Measurements from ENCODE around the gene GNRH2. TPM values are rescaled to one million over a fixed set of nuclear protein-coding genes. Genes with fewer than 3 reads are reported as not detected.

GNRH2 gene
- polyA plus RNA-seq, 1 of the 3 experiments (the other 2 are of a cell fraction): 0.58 TPM

DNA sequence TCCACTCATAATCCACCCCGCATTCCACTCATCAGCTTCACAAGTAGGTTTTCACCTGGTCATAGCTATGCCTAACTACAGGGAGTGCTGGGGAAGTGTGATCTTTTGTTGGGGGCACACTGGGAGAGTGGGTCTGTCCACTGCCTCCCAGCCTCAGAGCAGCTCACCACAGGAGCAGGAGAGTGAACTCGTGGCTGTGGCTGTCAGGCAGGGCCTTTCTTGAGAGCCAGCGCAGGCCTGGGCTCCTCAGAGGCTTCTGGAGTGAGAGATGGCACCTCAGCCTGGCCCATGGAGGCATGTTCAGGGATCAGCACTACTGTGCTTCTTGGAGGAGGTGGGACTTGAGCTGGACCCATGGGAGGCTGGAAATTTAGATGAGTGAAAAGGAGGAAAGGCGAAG lies 4.0 kb upstream of the GNRH2 start:
- Histone ChIP-seq H3K36me3 (replicated peaks in 1 of 2; ENCODE audit: control insufficient read depth in 1 of 2, insufficient read depth in 2 of 2, low read length in 1 of 2) (peaks cover 15 to 59% of the 10 kb centered on the region in 2 experiments), H3K79me2 (ENCODE audit: insufficient read depth) (no peaks in the 10 kb centered on the region), H2AFZ (ENCODE audit: low read depth) (no peak overlapping the region), H3K9me3 (no peaks in the 10 kb centered on the region), H3K4me1 (ENCODE audit: control insufficient read depth in 1 of 2, insufficient read depth in 2 of 2, low read depth in 1 of 2, low read length in 1 of 2) (peaks cover 0 to 5% of the 10 kb centered on the region in 2 experiments; a peak in 2 of 4 replicates), H3K4me3 (ENCODE audit: low read depth in 2 of 2, low read length in 1 of 2) (no peak overlapping the region), H3K9ac (no peak overlapping the region), H3F3A (replicated peaks; ENCODE audit: insufficient read depth) (no peaks in the 10 kb centered on the region), H3K27me3 (ENCODE audit: insufficient read depth) (no peaks in the 10 kb centered on the region), H3K9me2 (no peaks in the 10 kb centered on the region), H3K4me2 (no peak overlapping the region), H4K20me1 (ENCODE audit: insufficient read depth) (no peaks in the 10 kb centered on the region), H3K27ac (ENCODE audit: low read depth in 2 of 2, low read length in 1 of 2) (no peak overlapping the region)
- DNase-seq: no peak
- ChIA-PET POLR2A (no interaction called here), CTCF (no interaction called here)
- WGBS (ENCODE audit: low lambda C conversion rate): 98% methylated on average over 3 of the region's 4 CpGs
- TF ChIP-seq RFX5 (IDR thresholded peaks at IDR 0.05; ENCODE audit: low read length): no peak
- TF ChIP-seq, protein P1, sequence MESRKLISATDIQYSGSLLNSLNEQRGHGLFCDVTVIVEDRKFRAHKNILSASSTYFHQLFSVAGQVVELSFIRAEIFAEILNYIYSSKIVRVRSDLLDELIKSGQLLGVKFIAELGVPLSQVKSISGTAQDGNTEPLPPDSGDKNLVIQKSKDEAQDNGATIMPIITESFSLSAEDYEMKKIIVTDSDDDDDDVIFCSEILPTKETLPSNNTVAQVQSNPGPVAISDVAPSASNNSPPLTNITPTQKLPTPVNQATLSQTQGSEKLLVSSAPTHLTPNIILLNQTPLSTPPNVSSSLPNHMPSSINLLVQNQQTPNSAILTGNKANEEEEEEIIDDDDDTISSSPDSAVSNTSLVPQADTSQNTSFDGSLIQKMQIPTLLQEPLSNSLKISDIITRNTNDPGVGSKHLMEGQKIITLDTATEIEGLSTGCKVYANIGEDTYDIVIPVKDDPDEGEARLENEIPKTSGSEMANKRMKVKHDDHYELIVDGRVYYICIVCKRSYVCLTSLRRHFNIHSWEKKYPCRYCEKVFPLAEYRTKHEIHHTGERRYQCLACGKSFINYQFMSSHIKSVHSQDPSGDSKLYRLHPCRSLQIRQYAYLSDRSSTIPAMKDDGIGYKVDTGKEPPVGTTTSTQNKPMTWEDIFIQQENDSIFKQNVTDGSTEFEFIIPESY (IDR thresholded peaks at IDR 0.05; ENCODE audit: borderline replicate concordance, low read depth): no peak
- no peak for TF ChIP-seq RAD21 (IDR thresholded peaks at IDR 0.05; ENCODE audit: low read length)
- no peak for TF ChIP-seq SMC3 (IDR thresholded peaks at IDR 0.05; ENCODE audit: low read depth, low read length)
- no peak for TF ChIP-seq MXI1 (IDR thresholded peaks at IDR 0.05; ENCODE audit: low read depth, low read length)
- no peak for TF ChIP-seq TCF12 (IDR thresholded peaks at IDR 0.05)
- no peak for TF ChIP-seq RCOR1 (IDR thresholded peaks at IDR 0.05; ENCODE audit: low read length)
- no peak for TF ChIP-seq TEAD4 (IDR thresholded peaks at IDR 0.05; ENCODE audit: borderline replicate concordance, insufficient read depth)
- TF ChIP-seq CHD2 (IDR thresholded peaks at IDR 0.05; ENCODE audit: low read length, partially characterized antibody): no peak
- no peak for TF ChIP-seq JUND (IDR thresholded peaks at IDR 0.05)
- no peak for TF ChIP-seq POLR2AphosphoS5 (IDR thresholded peaks at IDR 0.05; ENCODE audit: low read depth, low read length)
- TF ChIP-seq, protein P2, sequence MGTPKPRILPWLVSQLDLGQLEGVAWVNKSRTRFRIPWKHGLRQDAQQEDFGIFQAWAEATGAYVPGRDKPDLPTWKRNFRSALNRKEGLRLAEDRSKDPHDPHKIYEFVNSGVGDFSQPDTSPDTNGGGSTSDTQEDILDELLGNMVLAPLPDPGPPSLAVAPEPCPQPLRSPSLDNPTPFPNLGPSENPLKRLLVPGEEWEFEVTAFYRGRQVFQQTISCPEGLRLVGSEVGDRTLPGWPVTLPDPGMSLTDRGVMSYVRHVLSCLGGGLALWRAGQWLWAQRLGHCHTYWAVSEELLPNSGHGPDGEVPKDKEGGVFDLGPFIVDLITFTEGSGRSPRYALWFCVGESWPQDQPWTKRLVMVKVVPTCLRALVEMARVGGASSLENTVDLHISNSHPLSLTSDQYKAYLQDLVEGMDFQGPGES (IDR thresholded peaks at IDR 0.05; ENCODE audit: low read depth, low read length): no peak
- no peak for TF ChIP-seq RXRA (IDR thresholded peaks at IDR 0.05; ENCODE audit: borderline replicate concordance, low read depth)
- TF ChIP-seq, protein P3, sequence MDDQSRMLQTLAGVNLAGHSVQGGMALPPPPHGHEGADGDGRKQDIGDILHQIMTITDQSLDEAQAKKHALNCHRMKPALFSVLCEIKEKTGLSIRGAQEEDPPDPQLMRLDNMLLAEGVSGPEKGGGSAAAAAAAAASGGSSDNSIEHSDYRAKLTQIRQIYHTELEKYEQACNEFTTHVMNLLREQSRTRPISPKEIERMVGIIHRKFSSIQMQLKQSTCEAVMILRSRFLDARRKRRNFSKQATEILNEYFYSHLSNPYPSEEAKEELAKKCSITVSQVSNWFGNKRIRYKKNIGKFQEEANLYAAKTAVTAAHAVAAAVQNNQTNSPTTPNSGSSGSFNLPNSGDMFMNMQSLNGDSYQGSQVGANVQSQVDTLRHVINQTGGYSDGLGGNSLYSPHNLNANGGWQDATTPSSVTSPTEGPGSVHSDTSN (IDR thresholded peaks at IDR 0.05): no peak
- TF ChIP-seq, protein P4, sequence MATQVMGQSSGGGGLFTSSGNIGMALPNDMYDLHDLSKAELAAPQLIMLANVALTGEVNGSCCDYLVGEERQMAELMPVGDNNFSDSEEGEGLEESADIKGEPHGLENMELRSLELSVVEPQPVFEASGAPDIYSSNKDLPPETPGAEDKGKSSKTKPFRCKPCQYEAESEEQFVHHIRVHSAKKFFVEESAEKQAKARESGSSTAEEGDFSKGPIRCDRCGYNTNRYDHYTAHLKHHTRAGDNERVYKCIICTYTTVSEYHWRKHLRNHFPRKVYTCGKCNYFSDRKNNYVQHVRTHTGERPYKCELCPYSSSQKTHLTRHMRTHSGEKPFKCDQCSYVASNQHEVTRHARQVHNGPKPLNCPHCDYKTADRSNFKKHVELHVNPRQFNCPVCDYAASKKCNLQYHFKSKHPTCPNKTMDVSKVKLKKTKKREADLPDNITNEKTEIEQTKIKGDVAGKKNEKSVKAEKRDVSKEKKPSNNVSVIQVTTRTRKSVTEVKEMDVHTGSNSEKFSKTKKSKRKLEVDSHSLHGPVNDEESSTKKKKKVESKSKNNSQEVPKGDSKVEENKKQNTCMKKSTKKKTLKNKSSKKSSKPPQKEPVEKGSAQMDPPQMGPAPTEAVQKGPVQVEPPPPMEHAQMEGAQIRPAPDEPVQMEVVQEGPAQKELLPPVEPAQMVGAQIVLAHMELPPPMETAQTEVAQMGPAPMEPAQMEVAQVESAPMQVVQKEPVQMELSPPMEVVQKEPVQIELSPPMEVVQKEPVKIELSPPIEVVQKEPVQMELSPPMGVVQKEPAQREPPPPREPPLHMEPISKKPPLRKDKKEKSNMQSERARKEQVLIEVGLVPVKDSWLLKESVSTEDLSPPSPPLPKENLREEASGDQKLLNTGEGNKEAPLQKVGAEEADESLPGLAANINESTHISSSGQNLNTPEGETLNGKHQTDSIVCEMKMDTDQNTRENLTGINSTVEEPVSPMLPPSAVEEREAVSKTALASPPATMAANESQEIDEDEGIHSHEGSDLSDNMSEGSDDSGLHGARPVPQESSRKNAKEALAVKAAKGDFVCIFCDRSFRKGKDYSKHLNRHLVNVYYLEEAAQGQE (IDR thresholded peaks at IDR 0.05; ENCODE audit: low read depth, low read length): no peak
